Left renal cortex interstitium (tissue), 4 donors: ENCODE data around the gene TRAF5. TPM values are rescaled to one million over a fixed set of nuclear protein-coding genes. Genes with fewer than 3 reads are reported as not detected.
"Not testable (repeated sequence)": the region's sequence is repeated elsewhere in the genome, so short reads cannot be mapped to it uniquely, and the experiment has no call there.

Experiments
- DNase-seq, 4 donors: peaks; one replicate each; pipeline ENCODE4 v3.0.0-alpha.2; 2013; ENCODE audit warnings: low read depth in 4 of 4, low spot score in 2 of 4, missing footprints in 1 of 4
- polyA plus RNA-seq, 4 donors: library from polyadenylated mRNA; unstranded; fragments of 120-200 nt; gene quantifications; one replicate each; pipeline ENCODE4 v1.2.1, GENCODE V29; 2013; ENCODE audit not compliant: insufficient read length in 4 of 4

TRAF5 gene
- polyA plus RNA-seq, 4 donors: 10.6 to 27.7 (median 18.1) TPM

DNA sequence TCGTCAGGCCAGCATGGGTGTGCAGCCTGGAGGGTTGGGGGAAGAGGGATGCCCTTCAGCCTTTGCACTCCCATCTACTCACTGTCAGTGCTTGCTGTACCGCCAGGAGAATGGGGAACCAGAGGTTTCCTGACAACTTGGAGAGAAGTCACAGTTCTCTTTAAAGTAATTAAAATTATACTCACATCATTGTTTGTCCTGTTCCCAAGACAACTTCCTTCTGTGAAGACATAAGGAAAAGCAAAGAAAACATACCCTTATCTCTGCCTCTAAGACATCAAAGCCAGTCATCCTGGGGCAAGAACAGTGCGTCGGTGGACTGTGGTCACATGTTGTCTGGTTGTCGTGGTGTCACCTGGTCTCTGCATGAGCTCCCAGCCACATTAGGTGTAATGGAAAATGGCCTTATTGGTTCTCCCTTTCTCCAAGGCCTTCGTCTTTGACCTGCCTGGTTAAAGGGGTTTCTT, 17.6 kb downstream of the TRAF5 start:
- no peak for DNase-seq

DNA sequence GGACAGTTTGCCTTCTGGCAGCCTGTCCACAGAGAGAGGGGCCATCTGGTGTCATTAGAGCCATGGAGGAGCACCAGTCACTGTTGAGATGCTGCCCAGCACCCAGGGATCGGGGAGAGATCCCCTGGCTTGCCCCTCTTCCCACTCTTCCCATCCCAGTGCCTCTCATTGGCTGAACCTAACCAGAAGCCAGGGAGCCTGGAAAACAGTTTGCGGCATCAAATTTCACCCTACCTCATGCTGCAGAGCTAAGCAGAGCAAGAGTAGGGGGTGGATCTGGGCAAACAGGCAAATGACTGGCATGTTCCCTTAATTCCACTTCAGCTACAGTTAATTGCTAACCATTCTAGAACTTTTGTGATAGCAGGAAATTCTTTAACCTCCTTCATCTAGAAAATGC, 19.1 kb downstream of the TRAF5 start:
- no peak for DNase-seq

DNA sequence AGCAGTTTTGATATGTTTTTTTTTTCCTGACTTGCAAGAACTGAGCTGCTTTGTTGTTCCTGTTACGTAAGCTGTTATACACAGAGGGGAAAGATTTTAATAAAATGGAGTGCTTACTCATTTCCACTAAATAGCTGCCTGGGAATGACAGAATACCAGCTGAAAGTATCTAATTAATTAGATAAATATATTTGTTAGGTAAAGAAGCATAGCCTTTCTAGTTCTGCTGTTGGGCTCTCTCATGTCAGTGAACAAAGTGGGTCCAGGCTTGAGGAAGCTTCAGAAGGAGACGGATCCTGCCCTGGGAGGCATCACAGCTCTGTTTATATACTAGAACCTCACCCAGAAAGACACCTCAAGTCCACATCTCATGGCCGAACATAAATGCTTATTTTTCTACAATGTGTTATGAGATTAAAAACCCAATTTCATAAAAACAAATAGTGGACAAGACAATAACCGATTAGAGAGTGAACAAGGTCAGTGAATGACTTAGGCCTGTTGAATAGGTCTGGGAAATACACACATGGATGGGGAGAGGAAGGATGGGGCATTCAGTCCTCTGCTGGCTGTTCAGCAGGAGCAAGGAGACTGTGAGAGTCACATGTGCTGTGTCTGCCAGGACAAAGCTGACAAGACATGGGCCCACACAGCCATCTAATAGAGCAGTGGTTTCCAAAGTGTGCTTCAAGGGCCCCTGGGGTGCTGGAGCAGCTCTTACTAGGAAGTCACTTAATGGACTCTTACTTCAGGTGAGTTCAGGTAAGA, 20.6 kb downstream of the TRAF5 start:
- DNase-seq: no peak

DNA sequence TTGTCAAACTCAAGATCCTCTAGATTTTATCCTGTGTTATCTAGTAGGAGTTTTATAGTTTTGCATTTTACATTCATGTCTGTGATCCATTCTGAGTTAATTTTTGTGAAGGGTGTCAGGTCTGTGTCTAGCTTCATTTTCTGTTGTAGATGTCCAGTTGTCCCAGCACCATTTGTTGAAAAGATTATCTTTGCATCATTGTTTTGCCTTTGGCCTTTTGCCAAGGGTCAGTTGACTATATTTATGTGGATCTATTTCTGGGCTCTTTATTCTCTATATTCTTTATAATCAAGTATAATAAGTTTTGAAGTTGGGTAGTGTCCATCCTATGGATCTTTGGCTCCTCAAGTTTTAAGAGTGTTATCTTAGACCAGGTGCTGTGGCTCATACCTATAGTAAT, 21.9 kb downstream of the TRAF5 start:
- DNase-seq: no peak

DNA sequence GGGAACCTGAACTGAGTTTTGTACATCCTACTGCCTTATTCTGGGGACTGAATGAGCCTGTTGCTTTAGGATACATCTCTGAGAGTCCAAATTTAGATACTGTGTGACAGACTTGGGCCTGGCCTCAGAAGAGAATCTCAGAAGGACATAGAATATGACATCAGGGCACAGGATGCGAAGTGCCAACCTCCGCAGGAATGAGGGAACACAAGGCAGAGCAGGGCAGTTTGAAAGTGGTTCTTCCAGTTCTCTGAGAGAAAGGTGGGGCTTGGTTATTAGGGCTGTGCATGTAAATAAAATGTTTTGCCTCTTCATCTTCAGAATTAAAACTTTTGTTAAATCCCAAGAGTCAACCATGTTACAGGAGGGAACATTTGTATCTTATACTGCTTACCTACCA, 23.1 kb downstream of the TRAF5 start:
- no peak for DNase-seq

DNA sequence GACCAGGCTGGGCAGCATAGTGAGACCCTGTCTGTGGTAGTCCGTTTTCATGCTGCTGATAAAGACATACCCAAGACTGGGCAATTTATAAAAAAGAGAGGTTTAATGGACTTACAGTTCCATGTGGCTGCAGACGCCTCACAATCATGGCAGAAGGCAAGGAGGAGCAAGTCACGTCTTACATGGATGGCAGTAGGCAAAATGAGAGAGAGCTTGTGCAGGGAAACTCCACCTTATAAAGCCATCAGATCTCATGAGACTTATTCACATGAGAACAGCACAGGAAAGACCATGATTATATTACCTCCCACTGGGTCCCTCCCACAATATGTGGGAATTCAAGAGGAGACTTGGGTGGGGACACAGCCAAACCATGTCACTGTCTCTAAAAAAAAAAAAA, 25.4 kb downstream of the TRAF5 start:
- DNase-seq: not testable (repeated sequence)

DNA sequence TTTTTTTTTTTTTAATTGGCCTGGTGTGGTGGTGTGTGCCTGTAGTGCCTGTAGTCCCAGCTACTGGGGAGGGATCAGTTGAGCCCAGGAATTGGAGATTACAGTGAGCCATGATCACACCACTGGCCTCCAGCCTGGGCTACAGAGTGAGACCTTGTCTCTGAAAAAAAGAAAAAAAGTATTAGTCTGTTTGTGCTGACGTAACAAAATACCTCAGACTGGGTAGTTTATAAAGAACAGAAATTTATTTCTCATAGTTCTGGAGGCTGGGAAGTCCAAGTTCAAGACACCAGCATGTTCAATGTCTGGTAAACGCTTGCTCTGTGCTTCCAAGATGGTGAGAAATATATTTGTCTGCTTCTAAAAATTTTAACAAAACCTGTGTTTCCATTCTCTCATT, 25.8 kb downstream of the TRAF5 start:
- no peak for DNase-seq

DNA sequence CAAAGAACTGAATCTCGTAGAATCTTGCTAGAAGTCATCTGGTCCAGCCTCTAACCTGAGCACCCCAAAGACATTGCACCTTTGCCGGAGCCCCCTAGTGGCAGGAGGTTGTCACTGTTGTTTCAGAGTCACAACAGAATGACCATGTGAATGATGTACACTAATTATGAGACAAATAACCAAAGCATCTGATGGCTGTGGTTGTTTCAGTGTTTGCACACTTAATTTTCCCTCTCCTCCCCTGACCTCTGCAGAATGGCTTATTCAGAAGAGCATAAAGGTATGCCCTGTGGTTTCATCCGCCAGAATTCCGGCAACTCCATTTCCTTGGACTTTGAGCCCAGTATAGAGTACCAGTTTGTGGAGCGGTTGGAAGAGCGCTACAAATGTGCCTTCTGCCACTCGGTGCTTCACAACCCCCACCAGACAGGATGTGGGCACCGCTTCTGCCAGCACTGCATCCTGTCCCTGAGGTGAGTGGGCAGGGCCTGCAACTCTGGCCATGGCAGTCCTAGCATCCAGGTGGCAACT, 26.4 kb downstream of the TRAF5 start:
- no peak for DNase-seq

DNA sequence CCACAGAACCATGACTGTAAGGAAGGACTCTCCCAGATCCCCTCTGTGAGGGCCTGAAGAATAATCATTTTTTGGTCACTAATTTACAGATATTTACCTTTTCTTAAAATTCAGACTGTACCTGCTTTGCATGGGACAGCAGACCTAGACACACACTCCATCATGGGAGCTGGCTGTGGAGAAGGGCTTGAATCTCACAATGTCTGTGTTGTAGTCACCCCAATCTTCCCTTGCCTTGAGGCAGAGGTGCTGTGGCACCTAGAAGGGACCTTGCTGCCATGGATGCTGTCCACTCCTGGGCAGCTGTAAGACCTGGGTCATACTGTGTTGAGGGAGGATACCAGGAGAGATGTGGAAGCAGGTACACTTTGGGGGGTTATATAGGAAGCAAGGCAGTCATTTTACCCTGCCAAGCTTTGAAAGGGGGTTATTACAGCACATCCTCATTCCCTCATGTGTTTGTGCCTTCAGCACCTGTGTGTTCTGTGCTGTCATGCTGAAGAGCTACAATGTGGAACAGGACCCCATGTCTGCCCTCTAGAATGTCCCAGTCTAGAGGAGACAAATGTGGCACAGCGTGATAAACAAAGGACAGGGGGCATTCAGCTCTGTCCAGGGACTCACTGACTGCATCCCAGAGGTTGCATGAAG, 27.1 kb downstream of the TRAF5 start:
- no peak for DNase-seq

DNA sequence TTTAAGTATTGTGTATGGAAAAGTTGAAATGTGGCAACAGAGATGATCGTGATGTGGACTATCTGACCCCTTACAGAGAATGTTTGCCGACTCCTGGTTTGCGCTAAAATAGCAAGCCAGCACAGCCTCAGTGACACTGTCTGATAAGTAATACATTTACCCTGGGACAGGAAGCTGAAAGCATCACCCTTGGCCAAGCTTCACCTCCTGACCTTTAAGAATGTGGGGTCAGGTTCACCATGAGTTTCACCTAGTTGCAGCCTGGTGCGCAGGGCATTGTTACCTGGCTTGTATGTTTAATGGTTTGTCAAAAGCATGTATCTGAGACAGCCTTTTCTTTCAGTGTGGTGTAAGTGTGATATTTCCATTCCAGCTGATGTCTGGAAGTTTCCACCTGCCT, 29.2 kb downstream of the TRAF5 start:
- no peak for DNase-seq

DNA sequence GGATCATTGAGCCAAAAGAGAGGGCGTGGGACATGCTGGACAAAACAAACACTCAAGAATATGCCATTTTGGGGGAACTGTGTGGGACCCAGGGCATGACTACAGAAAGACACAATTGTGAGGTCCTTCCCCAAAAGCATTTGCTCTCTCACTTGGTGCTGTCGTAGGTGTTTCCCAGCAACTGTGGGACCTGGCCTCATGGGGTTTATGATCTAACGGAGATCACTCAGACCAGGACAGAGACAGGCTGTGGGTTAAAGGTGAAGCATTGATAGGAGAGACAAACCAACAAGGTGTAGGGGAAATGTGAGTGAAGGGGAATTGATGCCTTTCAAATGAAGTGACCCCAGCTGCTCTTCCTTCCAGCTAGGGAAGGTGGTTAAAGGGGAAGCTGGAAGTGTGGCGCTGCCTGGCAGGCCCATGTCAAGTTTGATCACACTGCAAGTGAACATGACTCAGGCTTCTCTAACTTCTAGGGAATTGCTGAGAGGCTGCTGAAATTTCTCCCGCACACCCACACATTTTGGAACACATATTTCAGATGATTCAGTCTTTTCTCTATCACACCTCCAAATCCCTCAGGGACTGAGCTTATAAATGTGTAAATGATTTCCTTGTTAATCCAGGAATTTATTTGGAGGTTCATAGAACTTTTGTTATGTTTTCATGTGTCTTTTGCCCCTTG, 30.2 kb downstream of the TRAF5 start:
- DNase-seq: no peak

DNA sequence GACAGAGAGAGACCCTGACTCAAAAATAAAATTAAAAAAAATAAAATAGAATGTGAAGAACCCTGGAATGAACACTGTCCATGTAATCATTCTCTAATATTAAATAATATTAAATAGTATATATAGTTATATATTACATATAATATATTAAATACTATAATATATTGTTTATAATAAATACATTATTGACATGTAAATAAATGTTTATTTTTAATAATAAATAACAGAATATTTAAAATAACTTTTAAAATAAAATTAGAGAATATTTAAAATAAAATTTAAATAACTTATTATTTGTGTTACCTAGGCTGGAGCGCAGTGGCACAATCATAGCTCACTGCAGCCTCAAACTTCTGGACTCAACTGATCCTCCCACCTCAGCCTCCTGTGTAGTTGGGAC, 32.1 kb downstream of the TRAF5 start:
- DNase-seq: no peak

DNA sequence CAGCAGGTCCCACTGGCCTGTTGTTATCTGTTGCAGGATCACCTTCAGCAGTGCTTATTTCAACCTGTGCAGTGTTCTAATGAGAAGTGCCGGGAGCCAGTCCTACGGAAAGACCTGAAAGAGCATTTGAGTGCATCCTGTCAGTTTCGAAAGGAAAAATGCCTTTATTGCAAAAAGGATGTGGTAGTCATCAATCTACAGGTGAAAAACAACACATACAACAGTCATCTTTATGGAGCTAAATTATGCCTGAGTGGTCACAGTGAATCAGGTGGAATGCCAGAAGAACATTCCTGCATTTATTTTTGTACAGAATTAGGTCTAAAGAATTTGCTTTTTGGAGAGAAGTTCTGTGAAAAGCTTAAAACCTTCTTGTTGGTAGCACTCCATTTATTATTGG, 33.2 kb downstream of the TRAF5 start:
- DNase-seq: no peak

DNA sequence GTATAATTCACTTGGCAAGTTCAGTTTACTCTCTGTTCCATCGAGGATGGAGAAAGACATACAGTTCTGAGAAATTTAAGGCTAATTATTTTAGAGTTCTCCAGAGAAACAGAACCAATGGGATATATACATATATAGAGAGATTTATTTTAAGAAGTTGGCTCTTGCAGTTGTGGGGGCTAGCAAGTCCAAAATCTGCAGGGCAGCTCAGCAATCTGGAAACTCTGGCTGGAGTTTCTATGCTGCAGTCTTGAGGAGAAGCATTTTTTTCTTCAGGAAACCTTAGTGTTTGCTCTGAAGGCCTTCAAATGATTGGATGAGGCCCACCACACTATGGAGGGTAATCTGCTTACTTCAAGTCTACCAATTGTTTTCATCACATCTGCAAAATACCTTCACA, 34.6 kb downstream of the TRAF5 start:
- DNase-seq: no peak

DNA sequence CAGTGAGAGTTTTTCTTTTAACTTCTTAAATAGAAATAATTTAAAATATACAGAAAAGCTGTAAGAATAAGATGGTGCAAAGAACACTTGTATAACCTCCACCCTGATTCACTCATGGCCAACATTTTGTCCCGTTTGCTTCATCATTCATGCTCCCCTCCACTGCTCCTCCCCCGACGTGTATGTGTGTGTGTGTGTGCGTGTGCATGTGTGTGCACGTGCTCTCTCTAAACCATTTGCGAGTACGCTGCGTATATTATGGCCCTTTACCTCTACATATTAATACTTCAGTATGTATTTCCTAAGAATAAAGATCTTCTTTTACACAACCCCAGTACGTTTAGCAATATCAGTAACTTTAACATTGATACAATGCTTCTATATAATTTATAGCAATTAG, 43.0 kb downstream of the TRAF5 start:
- no peak for DNase-seq

DNA sequence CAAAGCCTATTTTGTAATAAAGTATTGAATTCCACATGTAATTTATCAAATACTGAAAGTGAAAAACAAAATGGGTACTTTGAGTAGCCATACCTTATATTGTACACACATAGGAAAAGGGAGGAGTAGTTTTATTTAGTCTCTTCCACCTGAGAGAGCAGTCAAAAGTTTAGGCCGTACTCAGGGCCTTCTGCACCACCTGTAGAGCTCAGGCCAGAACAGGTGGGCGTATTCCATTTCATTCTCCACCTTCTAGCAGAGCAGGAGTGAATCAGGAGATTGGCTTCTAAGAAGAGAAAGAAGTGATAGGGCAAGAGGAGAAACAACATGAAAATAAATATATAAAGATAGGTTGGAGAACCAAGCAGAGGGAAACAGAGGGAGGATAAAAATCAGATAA, 44.0 kb downstream of the TRAF5 start:
- DNase-seq: no peak

DNA sequence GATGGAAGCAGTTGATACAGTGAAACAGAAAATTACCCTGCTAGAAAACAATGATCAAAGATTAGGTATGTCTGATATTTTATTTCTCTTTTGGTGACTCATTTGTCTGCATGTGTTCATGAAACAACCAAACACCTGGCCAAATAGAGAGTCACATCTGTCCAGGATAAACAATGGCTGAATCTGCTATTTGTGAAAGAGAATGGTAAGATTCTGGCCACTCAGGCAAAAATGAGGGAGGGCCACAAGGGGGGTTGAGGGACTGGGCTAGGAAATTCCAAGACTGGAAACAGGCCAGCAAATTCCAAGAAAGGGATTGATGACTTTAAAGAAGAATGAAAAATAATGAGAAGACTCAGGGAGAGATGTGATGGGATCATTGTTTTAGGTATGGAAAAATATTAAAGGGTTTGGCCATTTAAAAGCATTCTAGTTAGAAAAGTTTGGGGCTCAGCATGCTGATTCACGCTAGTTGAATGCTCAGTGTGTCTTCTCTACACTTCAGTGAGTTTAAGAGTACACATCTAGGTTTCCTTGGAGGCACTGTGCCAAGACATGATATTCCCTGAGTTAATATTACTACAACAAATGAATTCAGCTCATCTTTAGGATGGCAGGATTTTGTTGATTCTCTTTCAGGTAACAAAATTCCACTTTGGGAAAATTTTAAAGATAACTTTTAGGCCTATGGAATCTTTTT, 44.9 kb downstream of the TRAF5 start:
- no peak for DNase-seq

DNA sequence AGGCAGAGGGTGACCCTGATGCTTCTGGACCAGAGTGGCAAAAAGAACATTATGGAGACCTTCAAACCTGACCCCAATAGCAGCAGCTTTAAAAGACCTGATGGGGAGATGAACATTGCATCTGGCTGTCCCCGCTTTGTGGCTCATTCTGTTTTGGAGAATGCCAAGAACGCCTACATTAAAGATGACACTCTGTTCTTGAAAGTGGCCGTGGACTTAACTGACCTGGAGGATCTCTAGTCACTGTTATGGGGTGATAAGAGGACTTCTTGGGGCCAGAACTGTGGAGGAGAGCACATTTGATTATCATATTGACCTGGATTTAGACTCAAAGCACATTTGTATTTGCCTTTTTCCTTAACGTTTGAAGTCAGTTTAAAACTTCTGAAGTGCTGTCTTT, 45.8 kb downstream of the TRAF5 start:
- DNase-seq: no peak

DNA sequence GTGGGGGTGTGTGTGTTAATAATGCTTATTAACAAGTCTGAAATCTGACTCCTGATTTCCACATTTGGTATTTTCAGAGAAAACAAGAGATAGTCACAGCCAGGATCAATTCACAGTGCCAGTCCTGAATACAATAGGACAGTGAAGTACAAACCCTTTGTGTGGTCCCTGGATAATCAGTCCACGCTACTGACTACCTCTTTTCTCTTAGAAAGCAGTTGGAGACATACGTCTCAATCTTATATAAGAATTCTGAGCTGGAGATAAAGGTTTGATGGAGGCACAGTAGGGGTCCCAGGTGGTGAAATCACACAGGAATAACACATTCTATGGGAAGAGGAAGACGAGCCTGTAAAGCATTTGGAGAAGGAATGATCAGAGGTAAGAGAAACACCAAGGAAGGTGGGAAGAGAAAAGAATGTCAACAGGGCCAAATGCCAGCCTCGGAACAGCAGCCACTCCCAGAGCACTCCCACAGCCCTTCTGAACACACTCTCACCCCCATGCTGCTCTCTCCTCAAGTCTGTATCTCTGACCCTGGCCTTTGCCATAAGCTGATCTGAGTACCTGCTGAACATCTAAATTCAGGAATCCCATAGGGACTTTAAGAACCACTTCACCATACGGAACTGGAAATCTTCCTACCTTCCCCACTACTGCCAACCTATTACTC, 48.6 kb downstream of the TRAF5 start:
- DNase-seq: no peak

DNA sequence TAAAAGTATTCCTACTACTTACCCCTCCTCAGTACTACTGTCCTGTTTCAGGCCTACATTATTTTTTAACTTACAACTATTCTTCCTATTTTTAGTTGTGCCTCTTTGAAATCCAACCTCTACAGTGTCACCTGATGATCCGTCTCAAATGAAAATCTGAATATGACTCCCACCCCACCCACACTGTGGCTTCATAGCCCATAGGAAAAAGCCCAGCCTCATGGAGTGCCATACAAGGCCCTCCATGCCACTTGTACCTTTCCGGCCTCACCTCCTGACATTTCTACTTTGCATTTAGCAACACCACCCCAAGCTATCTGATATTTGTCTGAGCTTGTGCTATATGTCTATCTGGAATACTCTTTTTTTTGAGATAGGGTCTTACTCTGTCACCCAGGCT, 49.3 kb downstream of the TRAF5 start:
- DNase-seq: no peak
